SHP77 (cell line): Measurements from ENCODE around the gene ANXA2.
"Not testable (repeated sequence)": the region's sequence is repeated elsewhere in the genome, so short reads cannot be mapped to it uniquely, and the experiment has no call there.

Experiments
- DNase-seq, 2 experiments: peaks; one replicate each; lab custom pipeline; 2025; lab: John Stamatoyannopoulos, UW

ANXA2 gene

DNA sequence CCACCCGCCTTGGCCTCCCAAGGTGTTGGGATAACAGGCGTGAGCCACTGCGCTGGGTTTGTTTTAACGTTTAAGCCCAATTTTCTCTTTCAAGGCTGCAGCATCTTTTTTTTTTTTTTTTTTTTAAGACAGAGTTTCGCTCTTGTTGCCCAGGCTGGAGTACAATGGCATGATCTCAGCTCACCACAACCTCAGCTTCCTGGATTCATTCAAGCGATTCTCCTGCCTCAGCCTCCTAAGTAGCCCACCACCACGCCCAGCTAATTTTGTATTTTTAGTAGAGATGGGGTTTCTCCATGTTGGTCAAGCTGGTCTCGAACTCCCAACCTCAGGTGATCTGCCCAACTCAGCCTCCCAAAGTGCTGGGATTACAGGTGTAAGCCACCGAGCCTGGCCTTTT, 12.6 kb upstream of the ANXA2 start:
- not testable (repeated sequence) for DNase-seq

GRCh38 chr15:60408463-60408981, 10.7 kb upstream of the ANXA2 start:
- no peak for DNase-seq

DNA sequence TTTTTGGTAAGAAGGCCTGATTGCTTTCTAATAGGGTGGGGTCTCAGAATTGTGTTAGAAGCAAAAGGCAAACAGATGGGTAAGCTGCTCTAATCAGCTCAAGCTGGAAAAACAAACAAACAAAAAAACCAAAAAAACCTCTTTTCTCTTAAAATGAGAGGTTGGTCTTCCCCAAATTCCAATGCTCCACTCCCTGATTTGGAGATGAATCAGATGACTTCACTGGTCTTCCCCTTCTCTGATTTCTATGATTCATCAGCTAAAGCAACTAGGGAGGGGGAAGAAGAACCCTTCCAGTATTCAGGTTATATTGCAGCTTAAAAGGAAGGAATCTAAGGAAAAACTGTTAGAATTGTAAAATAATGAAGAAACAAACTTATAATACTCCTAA, 9.6 kb upstream of the ANXA2 start:
- no peak for DNase-seq

GRCh38 chr15:60406513-60407414, 9.0 kb upstream of the ANXA2 start:
- no peak for DNase-seq

- DNase-seq = no peak
Measured at GRCh38 chr15:60405399-60405798, 7.6 kb upstream of the ANXA2 start.

DNA sequence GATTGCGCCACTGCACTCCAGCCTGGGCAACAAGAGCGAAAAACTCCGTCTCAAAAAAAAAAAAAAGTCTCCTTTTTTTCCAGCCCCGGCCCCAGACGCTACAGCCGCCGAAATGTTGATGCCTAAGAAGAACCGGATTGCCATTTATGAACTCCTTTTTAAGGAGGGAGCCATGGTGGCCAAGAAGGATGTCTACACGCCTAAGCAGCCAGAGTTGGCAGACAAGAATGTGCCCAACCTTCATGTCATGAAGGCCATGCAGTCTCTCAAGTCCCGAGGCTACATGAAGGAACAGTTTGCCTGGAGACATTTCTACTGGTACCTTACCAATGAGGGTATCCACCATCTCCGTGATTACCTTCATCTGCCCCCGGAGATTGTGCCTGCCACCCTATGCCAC, 6.6 kb upstream of the ANXA2 start:
- not testable (repeated sequence) for DNase-seq

GRCh38 chr15:60400944-60401343, 3.2 kb upstream of the ANXA2 start:
- DNase-seq = no peak

DNA sequence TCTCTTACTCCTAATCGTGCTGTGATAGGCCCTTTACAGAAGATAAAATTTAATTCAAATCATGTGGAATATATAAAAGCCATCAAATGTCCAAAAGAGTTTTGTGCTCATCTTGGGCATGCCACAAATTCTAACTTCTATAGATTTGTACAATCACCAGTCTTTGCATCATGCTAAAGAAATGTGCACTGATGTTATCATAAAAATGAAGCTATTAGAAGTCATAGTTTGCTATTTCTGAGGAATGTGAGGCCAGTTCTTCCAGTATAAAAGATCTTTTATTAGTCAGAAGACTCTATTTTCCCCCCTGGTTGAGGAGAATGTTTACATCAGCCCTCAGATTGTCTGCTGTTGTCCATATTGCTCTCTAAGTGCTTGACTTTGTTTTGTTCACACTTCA, 2.1 kb upstream of the ANXA2 start:
- DNase-seq = no peak

DNA sequence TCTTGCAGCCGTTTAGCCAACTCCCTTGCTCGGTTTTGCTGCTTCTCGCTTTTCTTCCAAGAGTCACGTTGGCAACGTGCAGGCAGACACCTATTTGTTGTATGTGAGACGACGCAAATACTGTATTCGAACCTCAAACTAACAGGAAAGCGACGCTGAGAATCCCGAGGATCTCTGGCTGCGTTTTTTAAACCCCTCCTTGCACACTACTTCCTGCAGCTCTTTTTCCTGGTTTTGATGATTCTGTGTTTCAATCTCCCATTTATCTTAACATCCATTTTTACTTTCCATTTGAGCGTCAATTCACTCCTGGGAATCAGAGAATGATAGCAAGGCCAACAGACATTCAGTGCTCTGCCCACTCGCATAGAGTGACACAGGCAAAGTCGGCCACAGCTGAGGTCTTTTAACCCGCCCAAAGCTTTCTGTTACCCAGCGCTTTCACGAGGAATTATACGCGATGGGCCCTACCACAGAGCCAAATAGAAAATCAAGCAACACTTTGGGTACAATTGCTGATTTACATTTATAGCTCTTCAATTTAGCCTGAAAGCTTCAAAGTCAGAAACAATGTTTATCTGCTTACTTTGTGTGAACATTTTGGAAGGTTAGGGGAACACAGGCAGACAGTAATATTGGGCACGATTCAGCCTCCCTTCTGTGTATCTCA, 1.6 kb upstream of the ANXA2 start:
- DNase-seq = no peak

DNA sequence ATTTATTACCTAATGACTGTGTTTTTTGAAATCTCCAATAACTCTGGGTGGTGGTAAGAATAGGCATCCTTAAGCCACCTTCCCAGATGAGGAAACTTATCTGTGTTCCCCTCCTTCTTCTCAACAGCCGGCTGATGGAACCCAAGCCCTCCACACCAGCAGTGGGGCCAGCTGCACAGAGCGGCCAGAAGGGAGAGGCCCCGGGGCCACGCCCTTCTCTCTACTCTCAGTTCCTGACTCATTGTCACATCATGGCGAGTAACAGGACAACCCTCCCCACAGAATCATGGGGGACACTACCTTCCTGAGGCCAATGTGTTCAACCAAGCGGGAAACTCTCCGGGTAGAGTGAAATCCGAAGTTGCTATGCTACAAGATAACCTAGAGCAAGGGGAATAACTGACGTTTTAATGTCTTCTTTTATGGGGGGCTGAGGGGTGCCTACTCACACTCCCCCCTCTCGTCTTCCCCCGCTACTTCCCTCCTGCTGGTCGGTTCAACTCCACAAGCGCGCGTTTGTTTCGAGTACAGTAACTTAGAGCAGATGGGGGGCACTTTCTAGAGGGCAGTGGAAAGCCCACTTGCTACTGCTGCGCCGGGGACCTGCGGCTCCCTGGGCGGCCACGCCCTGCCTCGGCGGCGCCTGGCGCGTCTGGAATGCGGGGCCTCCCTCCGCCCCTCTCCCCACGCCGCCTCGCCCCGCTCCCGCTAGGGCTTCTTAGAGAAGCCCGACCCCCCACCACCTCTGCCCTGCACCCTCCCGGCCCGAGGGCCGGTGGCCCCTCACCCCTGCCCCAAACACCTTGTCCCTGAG, 621 bp downstream of the ANXA2 start:
- peak; percentile 58 to 65 for DNase-seq

- no peak for DNase-seq
Measured at GRCh38 chr15:60396560-60396957, 1.2 kb downstream of the ANXA2 start.

DNA sequence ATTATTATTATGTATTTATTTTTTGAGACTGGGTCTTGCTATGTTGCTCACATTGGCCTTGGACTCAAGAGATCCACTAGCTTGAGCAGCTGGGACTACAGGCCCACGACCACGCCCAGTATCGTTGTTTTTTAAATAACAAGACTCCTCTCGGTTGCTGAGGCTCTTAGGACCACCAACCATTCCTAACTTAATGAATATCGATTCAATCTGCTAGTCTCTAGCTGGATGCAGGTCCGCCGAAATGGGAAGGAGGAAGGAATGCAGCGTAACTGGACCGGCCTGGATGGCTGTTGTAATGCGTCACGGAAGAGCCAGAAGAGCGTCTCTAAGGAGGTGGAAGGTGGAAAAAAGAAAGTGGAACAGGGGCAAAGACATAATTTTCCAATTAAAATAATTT, 1.7 kb downstream of the ANXA2 start:
- no peak for DNase-seq

GRCh38 chr15:60395276-60396011, 2.3 kb downstream of the ANXA2 start:
- no peak for DNase-seq

GRCh38 chr15:60394689-60395097, 3.1 kb downstream of the ANXA2 start:
- no peak for DNase-seq

DNA sequence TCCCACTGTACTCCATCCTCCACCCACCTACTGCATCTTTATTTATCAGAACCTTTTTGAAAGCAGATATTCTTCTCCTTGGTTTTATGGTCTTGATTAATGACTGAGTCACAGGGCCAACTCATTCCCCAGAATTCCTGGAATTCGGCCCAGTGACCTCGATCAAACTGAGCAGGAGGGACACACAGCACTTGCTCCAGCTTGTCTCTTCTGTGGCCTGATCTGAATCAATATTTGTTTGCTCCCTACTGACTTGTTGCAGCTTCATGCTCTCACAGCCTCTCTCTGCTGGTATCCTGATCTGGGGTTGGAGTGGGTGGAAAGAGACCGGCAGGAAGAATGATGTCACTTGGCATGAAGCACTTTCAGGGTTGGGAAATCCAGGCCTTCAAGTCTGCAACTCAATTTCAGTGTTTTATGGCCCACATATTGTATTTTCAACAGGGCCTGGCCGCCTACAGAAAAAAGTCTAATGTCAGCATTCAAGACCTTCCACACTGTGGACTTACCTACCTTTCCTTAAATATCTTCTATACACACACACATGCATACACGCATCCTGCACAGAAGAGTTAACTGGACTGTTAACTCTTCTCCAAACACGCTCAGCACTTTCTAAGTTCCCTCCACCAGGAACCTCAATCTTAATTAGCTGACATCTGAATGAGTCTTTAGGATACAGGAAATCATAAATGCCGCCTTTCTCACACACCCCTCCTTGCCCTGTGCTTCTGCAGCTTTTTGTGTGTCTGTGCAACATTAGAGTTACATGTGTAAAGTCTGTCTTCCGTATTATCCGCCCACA, 4.6 kb downstream of the ANXA2 start:
- peak; percentile 88 for DNase-seq

- DNase-seq = peak; percentile 19 to 54
Measured at GRCh38 chr15:60392601-60392985, 5.2 kb downstream of the ANXA2 start.

DNA sequence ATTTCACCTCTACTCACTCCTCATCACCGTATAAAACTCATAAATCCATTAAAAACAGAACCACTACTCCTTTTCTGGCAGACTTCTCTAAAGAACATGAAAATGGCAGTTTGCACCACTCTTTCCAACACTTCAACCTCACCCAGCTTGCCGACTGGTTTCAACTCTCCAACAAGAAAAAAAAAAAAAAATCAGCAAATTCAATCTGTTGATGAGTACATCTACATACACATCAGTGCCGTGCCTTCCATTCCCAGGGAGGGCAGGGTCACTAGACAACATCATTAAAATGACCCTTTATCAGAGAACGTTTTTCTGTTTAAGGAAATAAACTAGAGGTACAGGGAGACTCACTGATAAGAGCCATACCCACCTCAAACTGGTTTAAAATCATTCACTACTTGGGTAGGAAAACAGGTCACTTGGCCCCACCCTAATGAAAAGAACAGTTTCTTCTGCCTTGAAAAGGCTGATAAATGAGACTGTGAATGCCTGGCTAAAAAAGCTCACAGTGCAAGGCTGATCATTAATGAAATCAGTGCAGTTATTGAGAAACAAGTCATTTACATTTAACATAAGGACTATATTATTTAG, 6.0 kb downstream of the ANXA2 start:
- DNase-seq = no peak

GRCh38 chr15:60390871-60391501, 6.8 kb downstream of the ANXA2 start:
- no peak for DNase-seq

DNA sequence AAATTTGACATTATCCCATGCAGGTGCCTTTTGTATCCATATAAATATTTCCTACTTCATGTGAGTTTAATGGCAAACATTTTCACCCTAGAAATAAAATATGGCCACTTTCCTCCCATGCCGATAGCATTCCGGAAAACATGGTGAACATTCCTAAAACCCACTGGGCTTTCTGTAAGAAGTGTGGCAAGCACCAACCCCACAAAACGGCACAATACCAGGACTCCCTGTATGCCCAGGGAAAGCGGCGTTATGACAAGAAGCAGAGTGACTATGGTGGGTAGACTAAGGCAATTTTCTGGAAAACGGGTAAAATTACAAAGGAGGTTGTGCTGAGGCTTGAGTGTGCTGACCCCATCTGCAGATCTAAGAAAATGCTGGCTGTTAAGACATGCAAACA, 7.6 kb downstream of the ANXA2 start:
- DNase-seq = no peak
